Measurements from ENCODE around the gene CDYL2. TPM values are rescaled to one million over a fixed set of nuclear protein-coding genes. Genes with fewer than 3 reads are reported as not detected.

Gene CDYL2
- total and polyA plus RNA-seq, 4 donors, result 0.84 to 4.1 (median 2.3) TPM

DNA sequence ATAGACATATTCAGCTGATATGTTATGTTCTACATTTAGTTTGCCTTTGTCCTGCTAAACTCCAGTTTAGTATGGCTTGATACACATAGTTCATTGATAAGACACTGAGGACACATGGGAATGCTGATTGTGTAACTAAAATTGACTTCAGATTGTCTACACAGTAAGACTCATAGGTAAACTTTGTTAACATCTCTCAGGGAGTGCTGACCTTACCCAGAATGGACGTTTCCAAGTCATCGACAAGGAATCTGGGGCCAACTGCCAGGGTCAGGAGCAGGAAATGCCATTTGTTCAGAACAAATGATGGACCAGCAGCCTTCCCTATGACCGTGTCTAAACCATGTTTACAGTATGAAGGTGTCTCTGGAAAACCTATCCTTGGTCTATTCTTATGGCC lies 204.9 kb downstream of the CDYL2 start:
- Histone ChIP-seq H3K9ac (ENCODE audit: low read depth in 1 of 2, low read length in 2 of 2) (no peak overlapping the region), H3K27ac (ENCODE audit: low read depth in 1 of 2, low read length in 2 of 2) (no peak overlapping the region), H3K27me3 (ENCODE audit: control insufficient read depth in 4 of 4, insufficient read depth in 4 of 4, low read length in 3 of 4) (no peaks in the 10 kb centered on the region), H3K4me3 (ENCODE audit: low read depth in 1 of 3, low read length in 3 of 3) (no peak overlapping the region), H3K4me1 (ENCODE audit: control insufficient read depth in 4 of 4, insufficient read depth in 4 of 4, low read length in 3 of 4) (no peaks in the 10 kb centered on the region), H3K9me3 (ENCODE audit: control insufficient read depth in 4 of 4, low read length in 3 of 4) (no peaks in the 10 kb centered on the region), H3K36me3 (ENCODE audit: control insufficient read depth in 4 of 4, insufficient read depth in 3 of 4, low read depth in 1 of 4, low read length in 3 of 4) (peaks cover 0 to 6% (median under 1%) of the 10 kb centered on the region in 4 donors)
- TF ChIP-seq GABPA (IDR thresholded peaks at IDR 0.05 in 1 of 2, conservative IDR thresholded peaks at IDR 0.05 in 1 of 2) (no peak), RAD21 (IDR thresholded peaks at IDR 0.05) (no peak), RXRA (IDR thresholded peaks at IDR 0.05) (no peak), EGR1 (IDR thresholded peaks at IDR 0.05; ENCODE audit: low read depth in 2 of 2) (no peak), SP1 (IDR thresholded peaks at IDR 0.05) (no peak), JUND (IDR thresholded peaks at IDR 0.05) (no peak), HNF4G (IDR thresholded peaks at IDR 0.05) (no peak), MAX (IDR thresholded peaks at IDR 0.05) (no peak), TAF1 (conservative IDR thresholded peaks at IDR 0.05) (no peak)
- TF ChIP-seq, protein P1, sequence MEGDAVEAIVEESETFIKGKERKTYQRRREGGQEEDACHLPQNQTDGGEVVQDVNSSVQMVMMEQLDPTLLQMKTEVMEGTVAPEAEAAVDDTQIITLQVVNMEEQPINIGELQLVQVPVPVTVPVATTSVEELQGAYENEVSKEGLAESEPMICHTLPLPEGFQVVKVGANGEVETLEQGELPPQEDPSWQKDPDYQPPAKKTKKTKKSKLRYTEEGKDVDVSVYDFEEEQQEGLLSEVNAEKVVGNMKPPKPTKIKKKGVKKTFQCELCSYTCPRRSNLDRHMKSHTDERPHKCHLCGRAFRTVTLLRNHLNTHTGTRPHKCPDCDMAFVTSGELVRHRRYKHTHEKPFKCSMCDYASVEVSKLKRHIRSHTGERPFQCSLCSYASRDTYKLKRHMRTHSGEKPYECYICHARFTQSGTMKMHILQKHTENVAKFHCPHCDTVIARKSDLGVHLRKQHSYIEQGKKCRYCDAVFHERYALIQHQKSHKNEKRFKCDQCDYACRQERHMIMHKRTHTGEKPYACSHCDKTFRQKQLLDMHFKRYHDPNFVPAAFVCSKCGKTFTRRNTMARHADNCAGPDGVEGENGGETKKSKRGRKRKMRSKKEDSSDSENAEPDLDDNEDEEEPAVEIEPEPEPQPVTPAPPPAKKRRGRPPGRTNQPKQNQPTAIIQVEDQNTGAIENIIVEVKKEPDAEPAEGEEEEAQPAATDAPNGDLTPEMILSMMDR (IDR thresholded peaks at IDR 0.05; ENCODE audit: low read depth, low read length, missing input control), result no peak
- TF ChIP-seq, protein P2, sequence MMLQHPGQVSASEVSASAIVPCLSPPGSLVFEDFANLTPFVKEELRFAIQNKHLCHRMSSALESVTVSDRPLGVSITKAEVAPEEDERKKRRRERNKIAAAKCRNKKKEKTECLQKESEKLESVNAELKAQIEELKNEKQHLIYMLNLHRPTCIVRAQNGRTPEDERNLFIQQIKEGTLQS (IDR thresholded peaks at IDR 0.05), result no peak
- WGBS, result 57% methylated on average over 3 of the region's 3 CpGs
- no peak for DNase-seq (ENCODE audit: low spot score)

DNA sequence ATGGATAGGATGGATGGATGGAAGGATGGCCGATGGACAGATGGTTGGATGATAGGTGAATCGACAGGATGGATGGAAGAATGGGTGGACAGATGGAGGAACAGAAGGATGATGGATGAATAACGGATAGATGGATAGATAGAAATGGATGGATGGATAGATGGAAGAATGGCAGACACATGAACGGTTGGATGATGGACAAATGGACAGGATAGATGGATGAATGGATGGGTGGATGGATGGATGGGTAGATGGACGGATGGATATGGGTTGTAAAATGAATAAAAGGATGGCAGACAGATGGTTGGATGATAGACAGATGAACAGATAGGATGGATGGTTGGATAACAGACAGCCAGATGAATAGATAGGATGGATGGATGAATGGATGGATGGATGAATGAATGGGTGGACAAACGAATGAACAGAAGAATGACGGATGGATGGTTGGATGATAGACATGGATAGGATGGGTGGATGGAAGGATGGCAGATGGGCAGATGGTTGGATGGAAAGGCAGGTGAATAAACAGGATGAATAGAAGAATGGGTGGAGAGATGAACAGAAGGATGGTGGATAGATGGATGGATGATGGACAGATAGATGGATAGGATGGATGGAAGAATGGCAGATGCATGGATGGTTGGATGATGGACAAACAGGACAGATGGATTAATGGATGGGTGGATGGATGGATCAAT lies 207.7 kb downstream of the CDYL2 start:
- no peak overlapping the region for H3K9ac ChIP-seq (ENCODE audit: low read depth in 1 of 2, low read length in 2 of 2)
- 85% methylated on average over 7 of the region's 7 CpGs for WGBS
- H3K27ac ChIP-seq (ENCODE audit: low read depth in 1 of 2, low read length in 2 of 2), result no peak overlapping the region
- no peaks in the 10 kb centered on the region for H3K27me3 ChIP-seq (ENCODE audit: control insufficient read depth in 4 of 4, insufficient read depth in 4 of 4, low read length in 3 of 4)
- H3K9me3 ChIP-seq (ENCODE audit: control insufficient read depth in 4 of 4, low read length in 3 of 4), result no peaks in the 10 kb centered on the region
- TF ChIP-seq FOXA2 (IDR thresholded peaks at IDR 0.05) (no peak), HNF4A (conservative IDR thresholded peaks at IDR 0.05) (no peak), RXRA (IDR thresholded peaks at IDR 0.05) (no peak), SP1 (IDR thresholded peaks at IDR 0.05) (no peak), FOXA1 (IDR thresholded peaks at IDR 0.05) (no peak), MAX (IDR thresholded peaks at IDR 0.05) (no peak), TAF1 (conservative IDR thresholded peaks at IDR 0.05) (no peak)
- TF ChIP-seq, protein P2 (IDR thresholded peaks at IDR 0.05), result no peak
- H3K4me3 ChIP-seq (ENCODE audit: low read depth in 1 of 3, low read length in 3 of 3), result no peak overlapping the region
- H3K4me1 ChIP-seq (ENCODE audit: control insufficient read depth in 4 of 4, insufficient read depth in 4 of 4, low read length in 3 of 4), result no peaks in the 10 kb centered on the region
- DNase-seq (ENCODE audit: low spot score), result no peak
- H3K36me3 ChIP-seq (ENCODE audit: control insufficient read depth in 4 of 4, insufficient read depth in 3 of 4, low read depth in 1 of 4, low read length in 3 of 4), result no peaks in the 10 kb centered on the region

DNA sequence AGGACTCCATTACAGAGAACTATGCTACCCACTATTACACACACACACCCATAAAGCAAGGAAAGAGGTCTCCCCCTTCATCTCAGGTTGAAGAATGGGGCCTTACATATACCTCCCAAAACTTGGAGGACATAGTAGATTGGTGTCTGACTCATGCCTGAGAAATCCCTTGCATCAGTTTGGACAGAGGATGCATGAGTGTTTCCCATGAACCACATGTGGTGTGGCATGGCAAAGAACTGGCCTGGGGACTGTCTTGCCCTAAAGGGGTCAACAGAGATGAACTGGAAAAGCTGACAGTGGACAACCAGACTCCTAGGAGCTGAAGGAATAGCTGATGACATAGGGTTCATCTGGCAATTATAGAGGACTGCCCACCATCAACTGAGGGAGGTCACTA lies 209.6 kb downstream of the CDYL2 start:
- no peaks in the 10 kb centered on the region for H3K36me3 ChIP-seq (ENCODE audit: control insufficient read depth in 4 of 4, insufficient read depth in 3 of 4, low read depth in 1 of 4, low read length in 3 of 4)
- no peaks in the 10 kb centered on the region for H3K4me1 ChIP-seq (ENCODE audit: control insufficient read depth in 4 of 4, insufficient read depth in 4 of 4, low read length in 3 of 4)
- no peak overlapping the region for H3K27ac ChIP-seq (ENCODE audit: low read depth in 1 of 2, low read length in 2 of 2)
- H3K4me3 ChIP-seq (ENCODE audit: low read depth in 1 of 3, low read length in 3 of 3), result no peak overlapping the region
- TF ChIP-seq EGR1 (IDR thresholded peaks at IDR 0.05; ENCODE audit: low read depth in 2 of 2) (no peak), FOXA2 (IDR thresholded peaks at IDR 0.05) (no peak), MAX (IDR thresholded peaks at IDR 0.05) (no peak)
- TF ChIP-seq, protein P3, sequence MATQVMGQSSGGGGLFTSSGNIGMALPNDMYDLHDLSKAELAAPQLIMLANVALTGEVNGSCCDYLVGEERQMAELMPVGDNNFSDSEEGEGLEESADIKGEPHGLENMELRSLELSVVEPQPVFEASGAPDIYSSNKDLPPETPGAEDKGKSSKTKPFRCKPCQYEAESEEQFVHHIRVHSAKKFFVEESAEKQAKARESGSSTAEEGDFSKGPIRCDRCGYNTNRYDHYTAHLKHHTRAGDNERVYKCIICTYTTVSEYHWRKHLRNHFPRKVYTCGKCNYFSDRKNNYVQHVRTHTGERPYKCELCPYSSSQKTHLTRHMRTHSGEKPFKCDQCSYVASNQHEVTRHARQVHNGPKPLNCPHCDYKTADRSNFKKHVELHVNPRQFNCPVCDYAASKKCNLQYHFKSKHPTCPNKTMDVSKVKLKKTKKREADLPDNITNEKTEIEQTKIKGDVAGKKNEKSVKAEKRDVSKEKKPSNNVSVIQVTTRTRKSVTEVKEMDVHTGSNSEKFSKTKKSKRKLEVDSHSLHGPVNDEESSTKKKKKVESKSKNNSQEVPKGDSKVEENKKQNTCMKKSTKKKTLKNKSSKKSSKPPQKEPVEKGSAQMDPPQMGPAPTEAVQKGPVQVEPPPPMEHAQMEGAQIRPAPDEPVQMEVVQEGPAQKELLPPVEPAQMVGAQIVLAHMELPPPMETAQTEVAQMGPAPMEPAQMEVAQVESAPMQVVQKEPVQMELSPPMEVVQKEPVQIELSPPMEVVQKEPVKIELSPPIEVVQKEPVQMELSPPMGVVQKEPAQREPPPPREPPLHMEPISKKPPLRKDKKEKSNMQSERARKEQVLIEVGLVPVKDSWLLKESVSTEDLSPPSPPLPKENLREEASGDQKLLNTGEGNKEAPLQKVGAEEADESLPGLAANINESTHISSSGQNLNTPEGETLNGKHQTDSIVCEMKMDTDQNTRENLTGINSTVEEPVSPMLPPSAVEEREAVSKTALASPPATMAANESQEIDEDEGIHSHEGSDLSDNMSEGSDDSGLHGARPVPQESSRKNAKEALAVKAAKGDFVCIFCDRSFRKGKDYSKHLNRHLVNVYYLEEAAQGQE (IDR thresholded peaks at IDR 0.05), result no peak
- TF ChIP-seq, protein P1 (IDR thresholded peaks at IDR 0.05; ENCODE audit: low read depth, low read length, missing input control), result no peak
- no peak overlapping the region for H3K9ac ChIP-seq (ENCODE audit: low read depth in 1 of 2, low read length in 2 of 2)
- H3K9me3 ChIP-seq (ENCODE audit: control insufficient read depth in 4 of 4, low read length in 3 of 4), result no peaks in the 10 kb centered on the region
- no peaks in the 10 kb centered on the region for H3K27me3 ChIP-seq (ENCODE audit: control insufficient read depth in 4 of 4, insufficient read depth in 4 of 4, low read length in 3 of 4)
- no peak for DNase-seq (ENCODE audit: low spot score)

All from liver (tissue), 9 donors.